Omental fat pad (tissue), 4 donors: ENCODE data around the gene ANAPC2. TPM values are rescaled to one million over a fixed set of nuclear protein-coding genes. Genes with fewer than 3 reads are reported as not detected.
A peak's percentile ranks its signal among the peaks of the same experiment; 100 is the strongest.

Experiments
- ATAC-seq: fragments of 150-250 bp; one replicate; pipeline ENCODE4 v1.9.1; 2016; ENCODE audit warnings: mild to moderate bottlenecking, moderate library complexity; ENCODE audit not compliant: low FRiP score
- DNase-seq: peaks from one replicate; pipeline ENCODE4 v3.0.0-alpha.2; 2019; ENCODE audit warnings: low spot score
- CTCF ChIP-seq, 3 donors: fragments of 450-650 bp; IDR thresholded peaks; one replicate each; pipeline ENCODE4 v1.5.1; 2016 to 2017; ENCODE audit warnings: antibody characterized with exemption in 3 of 3, mild to moderate bottlenecking in 3 of 3, moderate library complexity in 2 of 3
- total RNA-seq, 4 donors: library from RNA; depleted of rRNA; stranded (reverse); fragments of >200 nt; gene quantifications; one replicate each; pipeline ENCODE4 v1.1.0, GENCODE V29; 2016

The ANAPC2 gene, protein sequence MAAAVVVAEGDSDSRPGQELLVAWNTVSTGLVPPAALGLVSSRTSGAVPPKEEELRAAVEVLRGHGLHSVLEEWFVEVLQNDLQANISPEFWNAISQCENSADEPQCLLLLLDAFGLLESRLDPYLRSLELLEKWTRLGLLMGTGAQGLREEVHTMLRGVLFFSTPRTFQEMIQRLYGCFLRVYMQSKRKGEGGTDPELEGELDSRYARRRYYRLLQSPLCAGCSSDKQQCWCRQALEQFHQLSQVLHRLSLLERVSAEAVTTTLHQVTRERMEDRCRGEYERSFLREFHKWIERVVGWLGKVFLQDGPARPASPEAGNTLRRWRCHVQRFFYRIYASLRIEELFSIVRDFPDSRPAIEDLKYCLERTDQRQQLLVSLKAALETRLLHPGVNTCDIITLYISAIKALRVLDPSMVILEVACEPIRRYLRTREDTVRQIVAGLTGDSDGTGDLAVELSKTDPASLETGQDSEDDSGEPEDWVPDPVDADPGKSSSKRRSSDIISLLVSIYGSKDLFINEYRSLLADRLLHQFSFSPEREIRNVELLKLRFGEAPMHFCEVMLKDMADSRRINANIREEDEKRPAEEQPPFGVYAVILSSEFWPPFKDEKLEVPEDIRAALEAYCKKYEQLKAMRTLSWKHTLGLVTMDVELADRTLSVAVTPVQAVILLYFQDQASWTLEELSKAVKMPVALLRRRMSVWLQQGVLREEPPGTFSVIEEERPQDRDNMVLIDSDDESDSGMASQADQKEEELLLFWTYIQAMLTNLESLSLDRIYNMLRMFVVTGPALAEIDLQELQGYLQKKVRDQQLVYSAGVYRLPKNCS
- 10 to 100 TPM; 17.4 to 38.8 (median 22.8) TPM for total RNA-seq

DNA sequence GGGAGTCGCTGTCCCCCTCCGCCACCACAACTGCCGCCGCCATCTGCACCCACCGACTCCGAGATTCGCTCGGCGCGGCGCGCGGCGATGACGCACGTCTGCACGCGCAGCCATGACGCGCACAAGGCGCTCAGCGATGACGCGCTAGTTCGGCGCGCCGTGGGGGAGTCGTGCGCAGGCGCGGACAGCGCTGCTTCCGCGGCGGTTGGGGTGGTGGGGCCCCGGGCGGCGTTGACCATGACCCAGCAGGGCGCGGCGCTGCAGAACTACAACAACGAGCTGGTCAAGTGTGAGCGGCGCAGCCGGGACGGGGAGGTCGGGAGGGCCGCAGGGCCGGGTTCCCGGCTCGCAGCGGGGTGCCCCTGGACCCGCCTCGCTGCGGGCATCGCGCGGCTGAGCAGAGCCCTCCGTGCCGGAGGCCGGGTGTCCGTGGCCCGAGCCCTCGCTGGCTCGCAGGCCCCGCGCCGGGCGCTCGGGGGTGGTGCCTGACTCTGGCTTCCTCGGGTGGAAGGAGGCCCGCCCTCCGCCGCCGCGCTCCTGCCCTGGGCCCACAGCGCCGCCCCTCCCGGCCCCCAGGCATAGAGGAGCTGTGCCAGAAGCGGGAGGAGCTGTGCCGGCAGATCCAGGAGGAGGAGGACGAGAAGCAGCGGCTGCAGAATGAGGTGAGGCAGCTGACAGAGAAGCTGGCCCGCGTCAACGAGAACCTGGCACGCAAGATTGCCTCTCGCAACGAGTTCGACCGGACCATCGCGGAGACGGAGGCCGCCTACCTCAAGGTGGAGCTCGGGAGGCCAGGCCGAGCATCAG, at the start of gene ANAPC2, which contains the start of gene SSNA1:
Gene ANAPC2, minus strand, starts transcription at position 71 of the 807 bp plus-strand sequence. Its CDS starts 28 bp downstream, at position 43.
Gene SSNA1, plus strand, starts transcription at position 187 of the 807 bp plus-strand sequence. Its CDS starts 51 bp downstream, at position 238.
- DNase-seq (peak; percentile 81), ATAC-seq (peak; percentile 93)
- no peak for TF ChIP-seq CTCF (IDR thresholded peaks at IDR 0.05)

DNA sequence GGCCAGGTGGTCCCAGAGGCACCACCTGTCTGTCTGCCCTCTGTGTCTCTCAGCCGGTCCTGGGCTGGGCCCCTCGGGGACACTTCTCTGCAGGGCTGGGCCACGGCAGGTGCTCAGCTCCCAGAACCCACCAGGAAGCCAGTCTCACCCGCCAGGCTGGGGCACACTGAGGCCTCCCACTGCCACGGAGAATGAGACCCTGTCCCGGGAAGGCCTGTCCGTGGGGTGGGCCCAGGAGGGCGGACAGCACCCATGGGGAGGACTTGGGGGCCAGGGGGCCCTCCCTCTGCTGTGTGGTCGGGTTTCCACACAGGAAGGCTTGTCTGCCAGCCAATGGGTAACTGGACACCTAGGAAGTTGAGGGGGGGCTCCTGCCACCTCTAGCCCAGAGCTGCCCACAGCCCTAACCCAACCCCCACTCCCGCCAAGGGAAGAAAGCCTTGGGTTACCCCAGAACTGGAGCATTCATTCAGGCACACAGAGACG, 48.6 kb upstream of the ANAPC2 start:
- DNase-seq, result no peak
- no peak for TF ChIP-seq CTCF (IDR thresholded peaks at IDR 0.05)
- no peak for ATAC-seq

GRCh38 chr9:137236238-137236935, 48.0 kb upstream of the ANAPC2 start:
- ATAC-seq (peak; percentile 29), DNase-seq (peak; percentile 86)
- TF ChIP-seq CTCF (IDR thresholded peaks at IDR 0.05), result peak in 2 of 3 donors; percentile 95

DNA sequence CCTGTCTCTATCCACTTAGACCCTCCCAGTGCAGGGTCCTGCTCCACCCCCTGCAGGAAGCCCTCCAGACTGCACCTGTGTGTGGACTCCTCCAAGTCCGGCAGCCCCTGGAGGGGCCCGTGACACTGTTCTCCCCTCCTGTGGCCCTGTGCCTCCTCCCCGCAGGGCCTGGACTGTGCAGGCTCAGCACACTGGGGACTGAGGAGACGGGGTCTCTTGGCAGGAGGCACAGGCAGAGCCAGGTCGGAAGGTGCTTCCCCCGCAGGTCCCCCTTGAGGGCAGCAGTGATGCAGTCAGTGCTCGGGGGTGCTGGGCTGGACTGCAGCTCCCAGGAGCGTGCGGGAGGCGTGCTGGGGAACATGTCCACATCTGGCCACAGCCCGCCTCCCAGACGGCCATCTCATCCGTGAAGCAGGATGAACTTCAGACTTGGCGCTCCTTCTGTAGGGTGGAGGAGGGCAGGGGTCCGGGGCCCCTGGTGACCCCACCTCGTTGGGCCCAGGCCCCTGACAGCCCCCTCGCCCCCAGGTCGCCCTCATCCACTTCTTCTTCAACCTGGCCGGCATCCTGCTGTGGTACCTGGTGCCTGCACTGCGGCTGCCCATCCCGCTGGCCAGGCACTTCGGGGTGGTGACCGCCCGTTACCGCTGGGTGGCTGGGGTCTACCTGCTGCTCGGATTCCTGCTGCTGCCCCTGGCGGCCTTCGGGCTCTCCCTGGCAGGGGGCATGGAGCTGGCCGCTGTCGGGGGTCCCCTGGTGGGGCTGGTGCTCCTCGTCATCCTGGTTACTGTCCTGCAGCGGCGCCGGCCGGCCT, 47.3 kb upstream of the ANAPC2 start:
- no peak for ATAC-seq

More for the DNA sequence above, 47.3 kb upstream of the ANAPC2 start:
- DNase-seq, result no peak
- TF ChIP-seq CTCF (IDR thresholded peaks at IDR 0.05), result no peak
